ENCODE measurements around the gene KIRREL3.
"Not testable (repeated sequence)": the region's sequence is repeated elsewhere in the genome, so short reads cannot be mapped to it uniquely, and the experiment has no call there.

The KIRREL3 gene

GRCh38 chr11:126383339-126384335, 616.9 kb downstream of the KIRREL3 start:
- DNase-seq (ENCODE audit: low read depth) = no peak
- no peak overlapping the region for H3K4me3 ChIP-seq (ENCODE audit: low read length)
- no peak for TF ChIP-seq CTCF (conservative IDR thresholded peaks at IDR 0.05; ENCODE audit: low read length)

- not testable (repeated sequence) for DNase-seq (ENCODE audit: low read depth)
Measured at GRCh38 chr11:126382641-126383040, 617.9 kb downstream of the KIRREL3 start.

GRCh38 chr11:126381960-126382359, 618.6 kb downstream of the KIRREL3 start:
- H3K4me3 ChIP-seq (ENCODE audit: low read length); DNase-seq (ENCODE audit: low read depth): not testable (repeated sequence)

More at GRCh38 chr11:126382641-126383040, 617.9 kb downstream of the KIRREL3 start:
- not testable (repeated sequence) for H3K4me3 ChIP-seq (ENCODE audit: low read length)

- H3K4me3 ChIP-seq (ENCODE audit: low read length) = no peak overlapping the region
- no peak for DNase-seq (ENCODE audit: low read depth)
- no peak for TF ChIP-seq CTCF (conservative IDR thresholded peaks at IDR 0.05; ENCODE audit: low read length)
Measured at GRCh38 chr11:126380909-126381308, 619.7 kb downstream of the KIRREL3 start.

GRCh38 chr11:126378763-126379162, 621.8 kb downstream of the KIRREL3 start:
- no peak for DNase-seq (ENCODE audit: low read depth)
- no peak overlapping the region for H3K4me3 ChIP-seq (ENCODE audit: low read length)
- no peak for TF ChIP-seq CTCF (conservative IDR thresholded peaks at IDR 0.05; ENCODE audit: low read length)

- no peak for TF ChIP-seq CTCF (conservative IDR thresholded peaks at IDR 0.05; ENCODE audit: low read length)
- no peak overlapping the region for H3K4me3 ChIP-seq (ENCODE audit: low read length)
- no peak for DNase-seq (ENCODE audit: low read depth)
Measured at GRCh38 chr11:126375726-126376125, 624.8 kb downstream of the KIRREL3 start.

GRCh38 chr11:126374562-126375300, 625.8 kb downstream of the KIRREL3 start:
- H3K4me3 ChIP-seq (ENCODE audit: low read length) = not testable (repeated sequence)

GRCh38 chr11:126373389-126374066, 627.0 kb downstream of the KIRREL3 start:
- not testable (repeated sequence) for H3K4me3 ChIP-seq (ENCODE audit: low read length); DNase-seq (ENCODE audit: low read depth)

More at GRCh38 chr11:126374562-126375300, 625.8 kb downstream of the KIRREL3 start:
- not testable (repeated sequence) for DNase-seq (ENCODE audit: low read depth)

Measured in AG10803 (cell line).